Mucosa of stomach (tissue), 1 donor: ENCODE results near the gene AGTPBP1.

ENCODE experiments used
- H3K27me3 ChIP-seq: one replicate; pipeline ENCODE4 v1.7.0; 2013; ENCODE audit warnings: mild to moderate bottlenecking, low read length; ENCODE audit not compliant: control insufficient read depth, insufficient read depth
- H3K36me3 ChIP-seq: one replicate; pipeline ENCODE4 v1.7.0; 2013; ENCODE audit warnings: low read length; ENCODE audit not compliant: control insufficient read depth, insufficient read depth
- H3K4me1 ChIP-seq: one replicate; pipeline ENCODE4 v1.7.0; 2013; ENCODE audit warnings: mild to moderate bottlenecking, low read length; ENCODE audit not compliant: control insufficient read depth, insufficient read depth
- H3K4me3 ChIP-seq: one replicate; pipeline ENCODE4 v1.7.0; 2013; ENCODE audit warnings: low read length
- H3K9ac ChIP-seq: one replicate; pipeline ENCODE4 v1.7.0; 2013; ENCODE audit warnings: mild to moderate bottlenecking, low read length, moderate library complexity
- H3K9me3 ChIP-seq: one replicate; pipeline ENCODE4 v1.7.0; 2013; ENCODE audit warnings: mild to moderate bottlenecking, low read length, moderate library complexity; ENCODE audit not compliant: control insufficient read depth
- donor health status: Pancreatic carcinoma.

AGTPBP1 gene

DNA sequence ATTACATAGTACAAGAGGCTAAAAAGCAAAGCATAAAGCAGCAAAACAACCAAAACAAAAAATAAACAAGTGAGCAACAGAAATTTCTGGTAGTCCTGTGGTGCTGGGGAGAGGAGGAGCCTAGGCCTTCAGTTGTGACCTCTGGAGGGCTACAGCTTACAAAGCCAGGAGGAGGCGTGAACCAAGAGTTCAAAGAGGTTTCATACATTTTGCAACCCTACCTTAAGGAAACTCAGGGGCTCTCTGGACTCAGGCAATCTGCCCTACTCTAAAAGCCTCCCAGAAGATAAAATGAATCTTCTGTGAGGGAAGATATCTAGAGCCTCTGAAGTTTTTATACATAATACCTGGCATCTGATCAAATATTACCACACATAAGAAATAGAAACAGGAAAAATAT, 187.4 kb downstream of the AGTPBP1 start:
- Histone ChIP-seq H3K36me3 (no peaks in the 10 kb centered on the region), H3K9ac (no peak overlapping the region), H3K4me3 (no peak overlapping the region), H3K4me1 (no peaks in the 10 kb centered on the region), H3K27me3 (no peaks in the 10 kb centered on the region), H3K9me3 (no peaks in the 10 kb centered on the region)

DNA sequence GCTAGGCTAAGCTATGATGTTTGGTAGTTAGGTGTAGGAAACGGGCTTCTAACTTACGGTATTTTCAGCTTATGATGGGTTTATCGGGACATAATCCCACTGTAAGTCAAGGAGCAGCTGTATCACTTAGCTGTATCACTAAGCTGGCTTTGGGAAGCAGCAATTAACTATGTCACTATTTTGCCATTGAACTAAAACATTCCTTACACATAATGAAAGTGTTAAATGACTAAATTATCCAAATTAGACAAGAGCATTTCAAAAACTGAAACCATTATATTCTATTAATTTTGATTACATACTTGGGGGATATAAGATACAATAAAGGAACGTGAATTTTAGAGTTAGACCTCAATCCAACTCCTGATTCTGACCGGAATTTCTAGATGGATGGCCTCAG, 188.3 kb downstream of the AGTPBP1 start:
- Histone ChIP-seq H3K9ac (no peak overlapping the region), H3K4me1 (no peaks in the 10 kb centered on the region), H3K9me3 (no peaks in the 10 kb centered on the region), H3K4me3 (no peak overlapping the region), H3K36me3 (no peaks in the 10 kb centered on the region), H3K27me3 (no peaks in the 10 kb centered on the region)

- Histone ChIP-seq H3K36me3 (no peaks in the 10 kb centered on the region), H3K4me1 (no peaks in the 10 kb centered on the region), H3K9ac (no peak overlapping the region), H3K4me3 (no peak overlapping the region), H3K9me3 (no peaks in the 10 kb centered on the region), H3K27me3 (no peaks in the 10 kb centered on the region)
Observed at GRCh38 chr9:85547599-85547998, 194.2 kb downstream of the AGTPBP1 start.

GRCh38 chr9:85543196-85543595, 198.6 kb downstream of the AGTPBP1 start:
- Histone ChIP-seq H3K9ac (no peak overlapping the region), H3K4me3 (no peak overlapping the region), H3K27me3 (no peaks in the 10 kb centered on the region), H3K9me3 (no peaks in the 10 kb centered on the region), H3K36me3 (no peaks in the 10 kb centered on the region), H3K4me1 (no peaks in the 10 kb centered on the region)

- Histone ChIP-seq H3K27me3 (no peaks in the 10 kb centered on the region), H3K36me3 (no peaks in the 10 kb centered on the region), H3K4me3 (no peak overlapping the region), H3K9ac (no peak overlapping the region), H3K9me3 (no peaks in the 10 kb centered on the region), H3K4me1 (no peaks in the 10 kb centered on the region)
Observed at GRCh38 chr9:85541876-85542275, 199.9 kb downstream of the AGTPBP1 start.

- Histone ChIP-seq H3K9ac (no peak overlapping the region), H3K9me3 (no peaks in the 10 kb centered on the region), H3K36me3 (no peaks in the 10 kb centered on the region), H3K27me3 (no peaks in the 10 kb centered on the region), H3K4me1 (no peaks in the 10 kb centered on the region), H3K4me3 (no peak overlapping the region)
Observed at GRCh38 chr9:85536514-85536913, 205.2 kb downstream of the AGTPBP1 start.

GRCh38 chr9:85536076-85536475, 205.7 kb downstream of the AGTPBP1 start:
- Histone ChIP-seq H3K4me1 (no peaks in the 10 kb centered on the region), H3K4me3 (no peak overlapping the region), H3K36me3 (no peaks in the 10 kb centered on the region), H3K9ac (no peak overlapping the region), H3K27me3 (no peaks in the 10 kb centered on the region), H3K9me3 (no peaks in the 10 kb centered on the region)

DNA sequence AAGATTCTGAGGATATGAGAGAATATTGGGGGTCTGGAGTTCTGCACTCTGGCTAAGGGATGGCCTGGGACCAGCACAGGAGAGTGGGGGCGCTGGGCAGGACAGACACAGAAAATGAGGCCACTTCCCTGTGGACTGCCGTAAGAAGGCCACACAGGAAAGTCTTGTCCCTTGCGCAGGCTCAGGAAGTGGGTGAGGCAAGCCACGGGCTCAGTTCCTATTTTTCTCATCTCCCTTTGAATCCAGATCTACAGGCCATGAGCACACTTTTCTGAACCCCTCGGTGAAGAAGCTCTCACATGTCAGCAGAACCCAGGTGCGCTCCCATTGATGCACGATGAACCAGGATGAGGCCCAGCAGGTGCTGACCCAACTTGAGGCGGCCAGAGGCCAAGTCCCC, 207.4 kb downstream of the AGTPBP1 start:
- Histone ChIP-seq H3K36me3 (no peaks in the 10 kb centered on the region), H3K9ac (no peak overlapping the region), H3K4me1 (no peaks in the 10 kb centered on the region), H3K4me3 (no peak overlapping the region), H3K9me3 (no peaks in the 10 kb centered on the region), H3K27me3 (no peaks in the 10 kb centered on the region)

DNA sequence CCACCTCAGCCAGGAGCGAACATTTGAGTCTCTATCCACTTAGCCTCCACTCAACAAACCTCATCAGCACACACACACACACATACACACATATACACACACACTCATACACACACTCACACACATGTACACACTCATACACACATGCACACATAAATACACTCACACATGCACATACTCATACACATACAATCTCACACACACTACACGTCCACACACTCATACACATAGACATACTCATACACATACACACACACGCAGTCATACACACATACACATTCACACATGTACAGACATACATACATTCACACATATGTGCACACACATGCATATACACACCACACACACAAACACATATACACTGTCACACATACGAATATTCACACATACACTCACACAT, 208.2 kb downstream of the AGTPBP1 start:
- Histone ChIP-seq H3K9me3 (no peaks in the 10 kb centered on the region), H3K9ac (no peak overlapping the region), H3K4me3 (no peak overlapping the region), H3K36me3 (no peaks in the 10 kb centered on the region), H3K27me3 (no peaks in the 10 kb centered on the region), H3K4me1 (no peaks in the 10 kb centered on the region)

DNA sequence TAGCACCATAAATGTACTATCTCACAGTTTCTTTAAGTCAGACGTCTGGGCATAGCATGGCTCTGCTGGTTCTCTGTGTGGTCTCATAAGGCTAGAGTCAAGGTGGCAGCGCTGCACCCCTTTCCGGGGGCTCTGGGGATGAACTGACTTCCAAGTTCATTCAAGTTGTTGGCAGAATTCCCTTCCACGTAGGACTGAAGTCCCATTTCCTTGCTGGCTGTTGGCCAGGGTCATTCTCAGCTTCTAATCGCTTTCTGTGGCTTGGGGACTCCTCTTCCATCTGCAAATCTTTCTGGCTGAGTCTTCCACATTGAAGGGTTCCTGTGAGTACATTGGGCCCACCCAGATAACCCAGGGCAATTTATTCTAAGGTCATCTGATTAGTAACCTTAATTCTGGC, 211.0 kb downstream of the AGTPBP1 start:
- no peaks in the 10 kb centered on the region for H3K27me3 ChIP-seq
- no peaks in the 10 kb centered on the region for H3K36me3 ChIP-seq
- H3K4me1 ChIP-seq = no peaks in the 10 kb centered on the region
- H3K4me3 ChIP-seq = no peak overlapping the region
- no peak overlapping the region for H3K9ac ChIP-seq
- no peaks in the 10 kb centered on the region for H3K9me3 ChIP-seq

DNA sequence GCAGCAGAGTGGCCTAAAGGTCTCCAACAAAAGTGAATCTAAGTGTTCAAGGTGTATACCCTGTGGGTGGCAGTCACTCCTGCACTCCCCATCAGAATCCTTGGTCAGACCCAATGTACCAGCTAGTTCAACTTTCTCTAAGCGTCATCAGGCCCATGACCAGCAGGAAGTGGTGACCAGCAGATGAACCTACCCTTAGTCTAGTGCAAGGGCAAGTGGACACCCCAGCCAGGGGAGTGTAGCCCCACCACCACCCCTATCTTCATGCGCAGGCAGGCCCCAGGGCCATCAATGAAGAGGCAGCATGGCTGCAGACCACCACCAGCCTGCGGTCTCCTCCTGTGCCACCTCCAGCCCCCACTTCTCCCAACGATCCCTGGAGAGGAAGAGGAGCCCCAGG, 213.1 kb downstream of the AGTPBP1 start:
- no peak overlapping the region for H3K9ac ChIP-seq
- H3K27me3 ChIP-seq = peaks cover 5% of the 10 kb centered on the region
- no peaks in the 10 kb centered on the region for H3K9me3 ChIP-seq
- no peaks in the 10 kb centered on the region for H3K36me3 ChIP-seq
- no peaks in the 10 kb centered on the region for H3K4me1 ChIP-seq
- no peak overlapping the region for H3K4me3 ChIP-seq

DNA sequence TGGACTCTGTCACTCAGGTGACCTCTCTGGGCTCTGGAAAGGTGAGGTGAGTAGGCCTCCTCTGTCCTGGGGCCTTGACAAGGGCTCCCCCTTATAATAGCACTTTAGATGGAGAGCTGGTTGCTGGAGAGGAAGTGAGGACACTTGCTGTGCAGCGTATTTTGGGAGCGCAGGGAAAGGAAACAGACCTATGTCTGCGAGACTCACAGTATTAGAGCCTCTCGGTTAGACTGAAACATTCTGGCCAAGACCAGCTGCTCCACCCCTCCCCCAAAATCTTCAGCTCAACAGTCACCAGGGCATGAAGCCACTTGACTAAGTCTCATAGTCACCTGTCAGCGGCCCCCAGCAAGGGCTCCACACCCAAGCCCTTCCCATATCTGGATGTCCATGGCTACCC, 213.6 kb downstream of the AGTPBP1 start:
- H3K9ac ChIP-seq = no peak overlapping the region
- H3K9me3 ChIP-seq = no peaks in the 10 kb centered on the region
- H3K4me3 ChIP-seq = no peak overlapping the region
- peaks cover 8% of the 10 kb centered on the region for H3K27me3 ChIP-seq
- no peaks in the 10 kb centered on the region for H3K4me1 ChIP-seq
- H3K36me3 ChIP-seq = no peaks in the 10 kb centered on the region

GRCh38 chr9:85527331-85528020, 214.3 kb downstream of the AGTPBP1 start:
- peaks cover 14% of the 10 kb centered on the region for H3K27me3 ChIP-seq
- H3K9me3 ChIP-seq = no peaks in the 10 kb centered on the region
- H3K4me1 ChIP-seq = no peaks in the 10 kb centered on the region
- no peak overlapping the region for H3K4me3 ChIP-seq
- H3K36me3 ChIP-seq = no peaks in the 10 kb centered on the region
- no peak overlapping the region for H3K9ac ChIP-seq
